Measurements from ENCODE around the gene RLBP1. TPM values are rescaled to one million over a fixed set of nuclear protein-coding genes. Genes with fewer than 3 reads are reported as not detected.

RLBP1 gene
- total RNA-seq, 1 experiment from 2014 or later = not detected

DNA sequence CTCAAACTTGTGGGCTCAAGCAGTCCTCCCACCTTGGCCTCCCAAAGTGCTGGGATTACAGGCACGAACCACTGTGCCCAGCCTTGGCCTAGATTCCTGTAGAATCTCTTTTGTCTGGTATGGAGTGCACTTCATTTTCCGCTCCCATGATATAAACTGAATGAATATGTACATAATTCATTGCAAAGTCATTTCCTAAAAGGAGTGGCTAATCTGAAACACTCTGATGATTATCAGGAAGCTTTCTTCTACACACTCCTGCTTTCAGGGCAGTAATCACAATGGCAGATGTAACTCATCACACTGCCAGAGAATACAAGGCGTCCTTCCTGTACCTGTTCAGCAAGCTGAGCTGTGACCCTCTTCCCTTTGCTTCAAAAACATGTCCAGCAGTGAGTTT is 28.6 kb downstream of the RLBP1 start:
- Mint-ChIP-seq H3K4me1 (ENCODE audit: low read depth, unreplicated experiment) (peaks cover 5% of the 10 kb centered on the region), H3K36me3 (ENCODE audit: insufficient read depth, unreplicated experiment) (peaks cover 24% of the 10 kb centered on the region), H3K4me3 (ENCODE audit: unreplicated experiment) (no peak overlapping the region), H3K9me3 (ENCODE audit: unreplicated experiment) (no peaks in the 10 kb centered on the region), H3K27me3 (ENCODE audit: insufficient read depth, unreplicated experiment) (no peaks in the 10 kb centered on the region), H3K27ac (ENCODE audit: unreplicated experiment) (no peak overlapping the region)
- no peaks in the 10 kb centered on the region for H3K4me1 ChIP-seq
- no peak overlapping the region for H3K4me3 ChIP-seq (ENCODE audit: low read depth, low read length)
- TF ChIP-seq, protein P1, sequence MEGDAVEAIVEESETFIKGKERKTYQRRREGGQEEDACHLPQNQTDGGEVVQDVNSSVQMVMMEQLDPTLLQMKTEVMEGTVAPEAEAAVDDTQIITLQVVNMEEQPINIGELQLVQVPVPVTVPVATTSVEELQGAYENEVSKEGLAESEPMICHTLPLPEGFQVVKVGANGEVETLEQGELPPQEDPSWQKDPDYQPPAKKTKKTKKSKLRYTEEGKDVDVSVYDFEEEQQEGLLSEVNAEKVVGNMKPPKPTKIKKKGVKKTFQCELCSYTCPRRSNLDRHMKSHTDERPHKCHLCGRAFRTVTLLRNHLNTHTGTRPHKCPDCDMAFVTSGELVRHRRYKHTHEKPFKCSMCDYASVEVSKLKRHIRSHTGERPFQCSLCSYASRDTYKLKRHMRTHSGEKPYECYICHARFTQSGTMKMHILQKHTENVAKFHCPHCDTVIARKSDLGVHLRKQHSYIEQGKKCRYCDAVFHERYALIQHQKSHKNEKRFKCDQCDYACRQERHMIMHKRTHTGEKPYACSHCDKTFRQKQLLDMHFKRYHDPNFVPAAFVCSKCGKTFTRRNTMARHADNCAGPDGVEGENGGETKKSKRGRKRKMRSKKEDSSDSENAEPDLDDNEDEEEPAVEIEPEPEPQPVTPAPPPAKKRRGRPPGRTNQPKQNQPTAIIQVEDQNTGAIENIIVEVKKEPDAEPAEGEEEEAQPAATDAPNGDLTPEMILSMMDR (IDR thresholded peaks at IDR 0.05; ENCODE audit: insufficient read depth in 1 of 2, low read depth in 1 of 2, low read length in 1 of 2, severe bottlenecking in 1 of 2, unreplicated experiment in 1 of 2) = no peak
- H3K36me3 ChIP-seq (ENCODE audit: control insufficient read depth, insufficient read depth, low read length) = peaks cover 5% of the 10 kb centered on the region
- CTCF ChIA-PET = interaction anchor here (1.0 kb wide), 1 partner anchor 51 kb away, joined by 3 read pairs; the partner anchor contains the start of gene FANCI
- no peaks in the 10 kb centered on the region for H3K27me3 ChIP-seq (replicated peaks; ENCODE audit: control insufficient read depth, insufficient read depth, low read length)
- POLR2A ChIA-PET = no interaction called here
- no peaks in the 10 kb centered on the region for H3K9me3 ChIP-seq
- intact Hi-C loops (cut with micrococcal nuclease; ENCODE audit: unreplicated experiment) = no loop called here
- DNase-seq = no peak
- BruUV-seq (replicated peaks) = no TSS peak

DNA sequence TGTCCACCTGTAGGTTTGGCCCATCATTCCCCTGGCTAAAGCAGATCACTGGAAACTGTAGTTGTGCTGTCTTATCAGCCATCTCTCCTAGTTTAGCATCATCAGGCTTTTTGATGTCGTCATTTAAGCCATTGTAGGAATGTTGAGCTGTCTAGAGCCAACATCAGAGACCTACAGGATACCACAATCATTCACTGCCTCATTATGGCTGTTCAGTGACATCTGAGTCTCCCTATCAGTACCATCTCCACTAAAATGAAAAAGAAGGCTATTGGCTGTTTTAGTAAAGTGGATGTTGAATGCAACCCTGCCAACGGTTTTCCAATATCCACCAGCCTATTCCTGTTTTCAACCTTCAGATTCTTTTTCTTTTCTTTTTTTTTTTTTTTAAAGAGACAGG is 29.2 kb downstream of the RLBP1 start:
- peaks cover 5% of the 10 kb centered on the region for H3K36me3 ChIP-seq (ENCODE audit: control insufficient read depth, insufficient read depth, low read length)

DNA sequence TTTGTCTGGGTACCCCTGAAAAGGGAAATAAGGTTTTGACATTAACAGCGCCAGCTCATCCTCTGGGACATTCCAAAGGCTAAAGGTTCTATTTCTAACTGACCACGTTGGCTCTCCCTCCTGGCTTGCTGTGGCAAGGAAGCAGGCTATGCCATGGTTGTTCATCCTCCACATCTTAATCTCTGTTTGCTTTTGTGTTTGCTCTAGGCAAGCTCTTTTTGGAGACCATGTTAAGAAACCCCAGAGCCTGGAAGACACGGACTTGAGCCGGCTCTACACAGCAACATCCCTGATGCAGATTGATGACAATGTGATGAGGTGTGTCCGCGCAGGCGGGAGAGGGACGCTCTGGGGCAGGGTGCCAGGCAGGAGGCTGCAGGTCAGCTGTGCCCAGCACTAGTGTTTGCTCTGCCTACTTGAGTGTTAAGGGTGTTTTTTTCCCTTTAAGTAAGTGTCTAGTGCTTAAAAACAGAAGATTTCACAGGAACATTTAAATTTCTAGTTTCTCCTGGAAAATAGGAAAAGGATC is 33.3 kb downstream of the RLBP1 start:
- no peak overlapping the region for H3K4me3 ChIP-seq (ENCODE audit: low read depth, low read length)
- H3K4me1 ChIP-seq = no peaks in the 10 kb centered on the region
- ChIA-PET CTCF (interaction anchor here (1.1 kb wide), 1 partner anchor 19 kb away, joined by 3 read pairs; no protein-coding TSS in a partner anchor), POLR2A (no interaction called here)
- peaks cover 5% of the 10 kb centered on the region for H3K36me3 ChIP-seq (ENCODE audit: control insufficient read depth, insufficient read depth, low read length)
- Mint-ChIP-seq H3K36me3 (ENCODE audit: insufficient read depth, unreplicated experiment) (peaks cover 14% of the 10 kb centered on the region), H3K27ac (ENCODE audit: unreplicated experiment) (no peak overlapping the region), H3K4me1 (ENCODE audit: low read depth, unreplicated experiment) (peaks cover 5% of the 10 kb centered on the region), H3K4me3 (ENCODE audit: unreplicated experiment) (no peak overlapping the region), H3K27me3 (ENCODE audit: insufficient read depth, unreplicated experiment) (no peaks in the 10 kb centered on the region), H3K9me3 (ENCODE audit: unreplicated experiment) (no peaks in the 10 kb centered on the region)
- TF ChIP-seq, protein P1 (IDR thresholded peaks at IDR 0.05; ENCODE audit: insufficient read depth in 1 of 2, low read depth in 1 of 2, low read length in 1 of 2, severe bottlenecking in 1 of 2, unreplicated experiment in 1 of 2) = no peak
- no peaks in the 10 kb centered on the region for H3K27me3 ChIP-seq (replicated peaks; ENCODE audit: control insufficient read depth, insufficient read depth, low read length)
- DNase-seq = no peak
- no peaks in the 10 kb centered on the region for H3K9me3 ChIP-seq
- intact Hi-C loops (cut with micrococcal nuclease; ENCODE audit: unreplicated experiment) = no loop called here
- no TSS peak for BruUV-seq (replicated peaks)

More for the DNA sequence above, 29.2 kb downstream of the RLBP1 start:
- H3K4me3 ChIP-seq (ENCODE audit: low read depth, low read length) = no peak overlapping the region
- Mint-ChIP-seq H3K4me1 (ENCODE audit: low read depth, unreplicated experiment) (peaks cover 5% of the 10 kb centered on the region), H3K9me3 (ENCODE audit: unreplicated experiment) (no peaks in the 10 kb centered on the region), H3K27ac (ENCODE audit: unreplicated experiment) (no peak overlapping the region), H3K4me3 (ENCODE audit: unreplicated experiment) (no peak overlapping the region), H3K27me3 (ENCODE audit: insufficient read depth, unreplicated experiment) (no peaks in the 10 kb centered on the region), H3K36me3 (ENCODE audit: insufficient read depth, unreplicated experiment) (peaks cover 24% of the 10 kb centered on the region)
- ChIA-PET CTCF (interaction anchor here (1.0 to 1.3 kb wide), 2 partner anchors 21 to 52 kb away, joined by 3 read pairs; partner anchors contain the start of gene FANCI), POLR2A (no interaction called here)
- no peaks in the 10 kb centered on the region for H3K9me3 ChIP-seq
- no peaks in the 10 kb centered on the region for H3K27me3 ChIP-seq (replicated peaks; ENCODE audit: control insufficient read depth, insufficient read depth, low read length)
- TF ChIP-seq, protein P1 (IDR thresholded peaks at IDR 0.05; ENCODE audit: insufficient read depth in 1 of 2, low read depth in 1 of 2, low read length in 1 of 2, severe bottlenecking in 1 of 2, unreplicated experiment in 1 of 2) = no peak
- peak in 1 of 2 experiments; percentile 26 for DNase-seq
- intact Hi-C loops (cut with micrococcal nuclease; ENCODE audit: unreplicated experiment) = no loop called here
- no TSS peak for BruUV-seq (replicated peaks)
- H3K4me1 ChIP-seq = no peaks in the 10 kb centered on the region

Data from Caco-2 (cell line).